ENCODE measurements around the gene MIPEP. TPM values are rescaled to one million over a fixed set of nuclear protein-coding genes. Genes with fewer than 3 reads are reported as not detected.

MIPEP gene
- total and polyA plus RNA-seq, 2 donors, result 13.2 to 22.7 TPM

GRCh38 chr13:23811366-23812062, 77.7 kb downstream of the MIPEP start:
- peak overlapping the region; percentile 8 to 36 for H3K27ac ChIP-seq (ENCODE audit: low read depth in 1 of 2, low read length in 1 of 2)
- no peaks in the 10 kb centered on the region for H3K36me3 ChIP-seq (ENCODE audit: control insufficient read depth in 2 of 2, insufficient read depth in 2 of 2, low read length in 1 of 2)
- H3K4me1 ChIP-seq (ENCODE audit: control insufficient read depth in 2 of 2, insufficient read depth in 2 of 2, low read length in 2 of 2), result peaks cover 3 to 10% of the 10 kb centered on the region in 2 donors
- H3K9me3 ChIP-seq (ENCODE audit: control insufficient read depth in 2 of 2, insufficient read depth in 1 of 2, low read length in 1 of 2), result no peaks in the 10 kb centered on the region
- DNase-seq (ENCODE audit: low read depth in 6 of 9, low spot score in 9 of 9), result no peak
- no peaks in the 10 kb centered on the region for H3K27me3 ChIP-seq (ENCODE audit: control insufficient read depth in 2 of 2, insufficient read depth in 1 of 2, low read length in 1 of 2)
- H3K4me3 ChIP-seq (ENCODE audit: low read length in 2 of 2), result no peak overlapping the region
- WGBS, result 96% methylated on average over 3 of the region's 3 CpGs

GRCh38 chr13:23810685-23811240, 78.4 kb downstream of the MIPEP start:
- 80% methylated on average over 7 of the region's 7 CpGs for WGBS
- H3K4me3 ChIP-seq (ENCODE audit: low read length in 2 of 2), result no peak overlapping the region
- no peaks in the 10 kb centered on the region for H3K9me3 ChIP-seq (ENCODE audit: control insufficient read depth in 2 of 2, insufficient read depth in 1 of 2, low read length in 1 of 2)
- peak overlapping the region in 1 of 2 donors; percentile 36 for H3K27ac ChIP-seq (ENCODE audit: low read depth in 1 of 2, low read length in 1 of 2)
- H3K4me1 ChIP-seq (ENCODE audit: control insufficient read depth in 2 of 2, insufficient read depth in 2 of 2, low read length in 2 of 2), result peaks cover 3 to 10% of the 10 kb centered on the region in 2 donors
- H3K36me3 ChIP-seq (ENCODE audit: control insufficient read depth in 2 of 2, insufficient read depth in 2 of 2, low read length in 1 of 2), result no peaks in the 10 kb centered on the region
- DNase-seq (ENCODE audit: low read depth in 6 of 9, low spot score in 9 of 9), result peak in 2 of 9 donors; percentile 17 to 37
- H3K27me3 ChIP-seq (ENCODE audit: control insufficient read depth in 2 of 2, insufficient read depth in 1 of 2, low read length in 1 of 2), result no peaks in the 10 kb centered on the region

GRCh38 chr13:23808803-23809202, 80.4 kb downstream of the MIPEP start:
- Histone ChIP-seq H3K27ac (ENCODE audit: low read depth in 1 of 2, low read length in 1 of 2) (no peak overlapping the region), H3K4me3 (ENCODE audit: low read length in 2 of 2) (no peak overlapping the region), H3K9me3 (ENCODE audit: control insufficient read depth in 2 of 2, insufficient read depth in 1 of 2, low read length in 1 of 2) (no peaks in the 10 kb centered on the region), H3K36me3 (ENCODE audit: control insufficient read depth in 2 of 2, insufficient read depth in 2 of 2, low read length in 1 of 2) (no peaks in the 10 kb centered on the region), H3K4me1 (ENCODE audit: control insufficient read depth in 2 of 2, insufficient read depth in 2 of 2, low read length in 2 of 2) (peaks cover 3 to 10% of the 10 kb centered on the region in 2 donors), H3K27me3 (ENCODE audit: control insufficient read depth in 2 of 2, insufficient read depth in 1 of 2, low read length in 1 of 2) (no peaks in the 10 kb centered on the region)
- WGBS, result 97% methylated on average over 1 of the region's 1 CpG
- DNase-seq (ENCODE audit: low read depth in 6 of 9, low spot score in 9 of 9), result no peak

GRCh38 chr13:23806874-23807526, 82.2 kb downstream of the MIPEP start:
- no peaks in the 10 kb centered on the region for H3K27me3 ChIP-seq (ENCODE audit: control insufficient read depth in 2 of 2, insufficient read depth in 1 of 2, low read length in 1 of 2)
- H3K4me3 ChIP-seq (ENCODE audit: low read length in 2 of 2), result no peak overlapping the region
- peaks cover 3 to 10% of the 10 kb centered on the region in 2 donors for H3K4me1 ChIP-seq (ENCODE audit: control insufficient read depth in 2 of 2, insufficient read depth in 2 of 2, low read length in 2 of 2)
- peaks cover 0 to 3% of the 10 kb centered on the region in 2 donors for H3K9me3 ChIP-seq (ENCODE audit: control insufficient read depth in 2 of 2, insufficient read depth in 1 of 2, low read length in 1 of 2)
- peak overlapping the region in 1 of 2 donors; percentile 20 for H3K27ac ChIP-seq (ENCODE audit: low read depth in 1 of 2, low read length in 1 of 2)
- 41% methylated on average over 4 of the region's 4 CpGs for WGBS
- DNase-seq (ENCODE audit: low read depth in 6 of 9, low spot score in 9 of 9), result peak in 2 of 9 donors; percentile 17 to 55
- no peaks in the 10 kb centered on the region for H3K36me3 ChIP-seq (ENCODE audit: control insufficient read depth in 2 of 2, insufficient read depth in 2 of 2, low read length in 1 of 2)

- no peak for DNase-seq (ENCODE audit: low read depth in 6 of 9, low spot score in 9 of 9)
- Histone ChIP-seq H3K27me3 (ENCODE audit: control insufficient read depth in 2 of 2, insufficient read depth in 1 of 2, low read length in 1 of 2) (no peaks in the 10 kb centered on the region), H3K9me3 (ENCODE audit: control insufficient read depth in 2 of 2, insufficient read depth in 1 of 2, low read length in 1 of 2) (peaks cover 0 to 3% of the 10 kb centered on the region in 2 donors), H3K4me3 (ENCODE audit: low read length in 2 of 2) (no peak overlapping the region), H3K36me3 (ENCODE audit: control insufficient read depth in 2 of 2, insufficient read depth in 2 of 2, low read length in 1 of 2) (no peaks in the 10 kb centered on the region), H3K27ac (ENCODE audit: low read depth in 1 of 2, low read length in 1 of 2) (no peak overlapping the region), H3K4me1 (ENCODE audit: control insufficient read depth in 2 of 2, insufficient read depth in 2 of 2, low read length in 2 of 2) (peaks cover 7% of the 10 kb centered on the region in 2 donors)
- WGBS, result 99% methylated on average over 1 of the region's 1 CpG
These were observed 83.4 kb downstream of the MIPEP start for GRCh38 chr13:23805821-23806220.

- 97% methylated on average over 5 of the region's 5 CpGs for WGBS
- Histone ChIP-seq H3K9me3 (ENCODE audit: control insufficient read depth in 2 of 2, insufficient read depth in 1 of 2, low read length in 1 of 2) (peaks cover 0 to 3% of the 10 kb centered on the region in 2 donors), H3K27me3 (ENCODE audit: control insufficient read depth in 2 of 2, insufficient read depth in 1 of 2, low read length in 1 of 2) (no peaks in the 10 kb centered on the region), H3K4me3 (ENCODE audit: low read length in 2 of 2) (no peak overlapping the region), H3K27ac (ENCODE audit: low read depth in 1 of 2, low read length in 1 of 2) (no peak overlapping the region), H3K4me1 (ENCODE audit: control insufficient read depth in 2 of 2, insufficient read depth in 2 of 2, low read length in 2 of 2) (peaks cover 7% of the 10 kb centered on the region in 2 donors), H3K36me3 (ENCODE audit: control insufficient read depth in 2 of 2, insufficient read depth in 2 of 2, low read length in 1 of 2) (no peaks in the 10 kb centered on the region)
- no peak for DNase-seq (ENCODE audit: low read depth in 6 of 9, low spot score in 9 of 9)
These were observed 84.1 kb downstream of the MIPEP start for GRCh38 chr13:23805122-23805521.

- H3K36me3 ChIP-seq (ENCODE audit: control insufficient read depth in 2 of 2, insufficient read depth in 2 of 2, low read length in 1 of 2), result no peaks in the 10 kb centered on the region
- no peak overlapping the region for H3K4me3 ChIP-seq (ENCODE audit: low read length in 2 of 2)
- no peak for DNase-seq (ENCODE audit: low read depth in 6 of 9, low spot score in 9 of 9)
- no peaks in the 10 kb centered on the region for H3K27me3 ChIP-seq (ENCODE audit: control insufficient read depth in 2 of 2, insufficient read depth in 1 of 2, low read length in 1 of 2)
- H3K9me3 ChIP-seq (ENCODE audit: control insufficient read depth in 2 of 2, insufficient read depth in 1 of 2, low read length in 1 of 2), result peaks cover 0 to 3% of the 10 kb centered on the region in 2 donors
- H3K27ac ChIP-seq (ENCODE audit: low read depth in 1 of 2, low read length in 1 of 2), result no peak overlapping the region
- peaks cover 11 to 15% of the 10 kb centered on the region in 2 donors for H3K4me1 ChIP-seq (ENCODE audit: control insufficient read depth in 2 of 2, insufficient read depth in 2 of 2, low read length in 2 of 2)
- 97% methylated on average over 1 of the region's 1 CpG for WGBS
These were observed 85.0 kb downstream of the MIPEP start for GRCh38 chr13:23804166-23804565.

- DNase-seq (ENCODE audit: low read depth in 6 of 9, low spot score in 9 of 9), result no peak
- peak overlapping the region in 1 of 2 donors; percentile 98 for H3K27ac ChIP-seq (ENCODE audit: low read depth in 1 of 2, low read length in 1 of 2)
- no peak overlapping the region for H3K4me3 ChIP-seq (ENCODE audit: low read length in 2 of 2)
- H3K9me3 ChIP-seq (ENCODE audit: control insufficient read depth in 2 of 2, insufficient read depth in 1 of 2, low read length in 1 of 2), result peaks cover 0 to 3% of the 10 kb centered on the region in 2 donors
- 97% methylated on average over 4 of the region's 4 CpGs for WGBS
- peaks cover 13 to 16% of the 10 kb centered on the region in 2 donors for H3K4me1 ChIP-seq (ENCODE audit: control insufficient read depth in 2 of 2, insufficient read depth in 2 of 2, low read length in 2 of 2)
- no peaks in the 10 kb centered on the region for H3K36me3 ChIP-seq (ENCODE audit: control insufficient read depth in 2 of 2, insufficient read depth in 2 of 2, low read length in 1 of 2)
- H3K27me3 ChIP-seq (ENCODE audit: control insufficient read depth in 2 of 2, insufficient read depth in 1 of 2, low read length in 1 of 2), result no peaks in the 10 kb centered on the region
These were observed 88.1 kb downstream of the MIPEP start for GRCh38 chr13:23801141-23801540.

- no peaks in the 10 kb centered on the region for H3K27me3 ChIP-seq (ENCODE audit: control insufficient read depth in 2 of 2, insufficient read depth in 1 of 2, low read length in 1 of 2)
- peak overlapping the region in 1 of 2 donors; percentile 98 for H3K27ac ChIP-seq (ENCODE audit: low read depth in 1 of 2, low read length in 1 of 2)
- peak overlapping the region; percentile 3 to 17 for H3K4me3 ChIP-seq (ENCODE audit: low read length in 2 of 2)
- DNase-seq (ENCODE audit: low read depth in 6 of 9, low spot score in 9 of 9), result peak; percentile 58 to 93 (median 83)
- WGBS, result 3% methylated on average over 1 of the region's 1 CpG
- peaks cover 13 to 16% of the 10 kb centered on the region in 2 donors for H3K4me1 ChIP-seq (ENCODE audit: control insufficient read depth in 2 of 2, insufficient read depth in 2 of 2, low read length in 2 of 2)
- peaks cover 0 to 3% of the 10 kb centered on the region in 2 donors for H3K9me3 ChIP-seq (ENCODE audit: control insufficient read depth in 2 of 2, insufficient read depth in 1 of 2, low read length in 1 of 2)
- H3K36me3 ChIP-seq (ENCODE audit: control insufficient read depth in 2 of 2, insufficient read depth in 2 of 2, low read length in 1 of 2), result no peaks in the 10 kb centered on the region
These were observed 89.3 kb downstream of the MIPEP start for GRCh38 chr13:23799945-23800344.
